Measurements from ENCODE around the gene PHC1.
"Not testable (repeated sequence)": the region's sequence is repeated elsewhere in the genome, so short reads cannot be mapped to it uniquely, and the experiment has no call there.

DNA sequence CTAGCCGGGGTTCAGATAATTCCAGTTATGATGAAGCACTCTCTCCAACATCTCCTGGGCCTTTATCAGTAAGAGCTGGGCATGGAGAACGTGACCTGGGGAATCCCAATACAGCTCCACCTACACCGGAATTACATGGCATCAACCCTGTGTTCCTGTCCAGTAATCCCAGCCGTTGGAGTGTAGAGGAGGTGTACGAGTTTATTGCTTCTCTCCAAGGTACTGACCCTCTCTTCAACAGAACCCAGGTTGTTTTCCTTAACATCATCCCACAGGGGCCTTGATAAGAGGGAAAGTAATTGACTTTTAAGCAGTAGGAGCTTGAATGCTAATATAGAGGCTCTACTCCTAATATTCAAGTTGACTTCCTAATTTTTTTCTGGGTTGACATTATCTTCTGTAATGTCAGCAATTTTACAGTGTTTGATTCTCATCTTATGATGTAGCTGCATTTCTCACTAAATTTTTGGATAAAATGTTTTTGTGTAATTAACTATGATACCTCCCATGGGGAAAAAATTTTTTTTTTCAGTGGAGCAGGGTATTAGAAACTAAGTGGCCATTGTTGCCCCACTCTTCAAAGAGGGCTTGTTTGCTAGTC, 23.6 kb downstream of the PHC1 start:
- TF ChIP-seq, protein P1, sequence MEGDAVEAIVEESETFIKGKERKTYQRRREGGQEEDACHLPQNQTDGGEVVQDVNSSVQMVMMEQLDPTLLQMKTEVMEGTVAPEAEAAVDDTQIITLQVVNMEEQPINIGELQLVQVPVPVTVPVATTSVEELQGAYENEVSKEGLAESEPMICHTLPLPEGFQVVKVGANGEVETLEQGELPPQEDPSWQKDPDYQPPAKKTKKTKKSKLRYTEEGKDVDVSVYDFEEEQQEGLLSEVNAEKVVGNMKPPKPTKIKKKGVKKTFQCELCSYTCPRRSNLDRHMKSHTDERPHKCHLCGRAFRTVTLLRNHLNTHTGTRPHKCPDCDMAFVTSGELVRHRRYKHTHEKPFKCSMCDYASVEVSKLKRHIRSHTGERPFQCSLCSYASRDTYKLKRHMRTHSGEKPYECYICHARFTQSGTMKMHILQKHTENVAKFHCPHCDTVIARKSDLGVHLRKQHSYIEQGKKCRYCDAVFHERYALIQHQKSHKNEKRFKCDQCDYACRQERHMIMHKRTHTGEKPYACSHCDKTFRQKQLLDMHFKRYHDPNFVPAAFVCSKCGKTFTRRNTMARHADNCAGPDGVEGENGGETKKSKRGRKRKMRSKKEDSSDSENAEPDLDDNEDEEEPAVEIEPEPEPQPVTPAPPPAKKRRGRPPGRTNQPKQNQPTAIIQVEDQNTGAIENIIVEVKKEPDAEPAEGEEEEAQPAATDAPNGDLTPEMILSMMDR (IDR thresholded peaks at IDR 0.05): not testable (repeated sequence)
- not testable (repeated sequence) for TF ChIP-seq POLR2A (IDR thresholded peaks at IDR 0.05)

Data from lower leg skin (tissue), 3 donors.